PC-3 (cell line): Measurements from ENCODE around the gene ALG12. TPM values are rescaled to one million over a fixed set of nuclear protein-coding genes. Genes with fewer than 3 reads are reported as not detected.

Source experiments
- ATAC-seq: fragments of 200-7000 bp; cut with Tn5 transposase; 2 replicates; pipeline ENCODE4 v1.9.1; 2020; ENCODE audit warnings: mild to moderate bottlenecking, moderate library complexity
- BruUV-seq: library from RNA; stranded (reverse); fragments of 400-500 nt; replicated peaks from 2 replicates; lab custom pipeline; 2021; lab: Mats Ljungman, UMichigan
- CTCF ChIA-PET: fragments of 300-600 bp; sonication (Branson Sonifier 250); formaldehyde crosslinking; loops from one replicate; lab custom pipeline; 2022; ENCODE audit warnings: antibody characterized with exemption; lab: Charles Lee
- POLR2A ChIA-PET: fragments of 300-600 bp; sonication (Branson Sonifier 250); formaldehyde crosslinking; loops from one replicate; lab custom pipeline; 2022; ENCODE audit warnings: antibody characterized with exemption; ENCODE audit not compliant: unreplicated experiment; lab: Charles Lee
- DNase-seq: peaks from one replicate; pipeline ENCODE4 v3.0.0-alpha.2; 2015
- H2AFZ ChIP-seq: fragments of 300-600 bp; sonication (generic); 2 replicates; pipeline ENCODE4 v1.6.0; 2016; ENCODE audit warnings: antibody characterized with exemption, low read length
- H3F3A ChIP-seq: fragments of 300-600 bp; sonication (generic); one replicate; pipeline ENCODE4 v1.6.0; 2017; ENCODE audit warnings: antibody characterized with exemption, low read length, control low read depth, mild to moderate bottlenecking; ENCODE audit not compliant: unreplicated experiment
- H3K27ac ChIP-seq: fragments of 300-600 bp; sonication (generic); 2 replicates; pipeline ENCODE4 v1.5.1; 2016; ENCODE audit warnings: mild to moderate bottlenecking, low read length
- H3K27me3 ChIP-seq: fragments of 300-600 bp; sonication (generic); 2 replicates; pipeline ENCODE4 v1.6.1; 2016; ENCODE audit warnings: low read length, mixed read lengths
- H3K36me3 ChIP-seq: fragments of 300-600 bp; sonication (generic); 2 replicates; pipeline ENCODE4 v1.6.1; 2016; ENCODE audit warnings: low read depth, mixed run types, low read length, mixed read lengths
- H3K4me1 ChIP-seq: fragments of 300-600 bp; sonication (generic); 2 replicates; pipeline ENCODE4 v1.5.1; 2016; ENCODE audit warnings: low read length; ENCODE audit not compliant: insufficient read depth
- H3K4me2 ChIP-seq: fragments of 300-600 bp; sonication (generic); 2 replicates; pipeline ENCODE4 v1.6.0; 2016; ENCODE audit warnings: low read length
- H3K4me3 ChIP-seq: fragments of 300-600 bp; sonication (generic); 2 replicates; pipeline ENCODE4 v1.5.1; 2016; ENCODE audit warnings: mild to moderate bottlenecking, low read length, mixed read lengths
- H3K79me2 ChIP-seq: fragments of 300-600 bp; sonication (generic); 2 replicates; pipeline ENCODE4 v1.6.1; 2017; ENCODE audit warnings: low read length, mixed read lengths
- H3K9ac ChIP-seq: fragments of 300-600 bp; sonication (generic); 2 replicates; pipeline ENCODE4 v1.6.0; 2016; ENCODE audit warnings: mild to moderate bottlenecking, low read length
- H3K9me2 ChIP-seq: fragments of 300-600 bp; sonication (generic); replicated peaks from 2 replicates; pipeline ENCODE4 v1.6.1; 2016; ENCODE audit warnings: mixed run types, low read length, mixed read lengths
- H3K9me3 ChIP-seq: fragments of 300-600 bp; sonication (generic); 2 replicates; pipeline ENCODE4 v1.6.1; 2016; ENCODE audit warnings: low read length, mixed read lengths
- H4K20me1 ChIP-seq: fragments of 300-600 bp; sonication (generic); 2 replicates; pipeline ENCODE4 v1.6.1; 2016; ENCODE audit warnings: low read length, mixed read lengths
- EZH2 ChIP-seq: fragments of 300-600 bp; sonication (generic); IDR thresholded peaks from one replicate; pipeline ENCODE4 v1.6.1; 2017; ENCODE audit warnings: antibody characterized with exemption, mild to moderate bottlenecking, low read length; ENCODE audit not compliant: unreplicated experiment
- EZH2phosphoT487 ChIP-seq: fragments of 300-600 bp; sonication (generic); IDR thresholded peaks from 2 replicates; pipeline ENCODE4 v1.6.1; 2018; ENCODE audit warnings: mild to moderate bottlenecking, antibody characterized with exemption, low read length, borderline replicate concordance
- intact Hi-C: fragments of 100-400 bp; cut with micrococcal nuclease; formaldehyde crosslinking; loops from 2 replicates; pipeline ENCODE4 v1.9.0; 2023
- total RNA-seq: library from RNA; depleted of rRNA; stranded (reverse); fragments of >200 nt; gene quantifications from 2 replicates; pipeline ENCODE4 v1.2.3, GENCODE V29; 2014
- TF ChIP-seq, protein P1 (sequence below): fragments of 300-600 bp; sonication (generic); conservative IDR thresholded peaks from 2 replicates; pipeline ENCODE4 v1.5.1; 2017; ENCODE audit warnings: antibody characterized with exemption, low read depth, mild to moderate bottlenecking, low read length

Gene ALG12
- total RNA-seq, 1 experiment from 2014 or later, result 12.1 TPM

DNA sequence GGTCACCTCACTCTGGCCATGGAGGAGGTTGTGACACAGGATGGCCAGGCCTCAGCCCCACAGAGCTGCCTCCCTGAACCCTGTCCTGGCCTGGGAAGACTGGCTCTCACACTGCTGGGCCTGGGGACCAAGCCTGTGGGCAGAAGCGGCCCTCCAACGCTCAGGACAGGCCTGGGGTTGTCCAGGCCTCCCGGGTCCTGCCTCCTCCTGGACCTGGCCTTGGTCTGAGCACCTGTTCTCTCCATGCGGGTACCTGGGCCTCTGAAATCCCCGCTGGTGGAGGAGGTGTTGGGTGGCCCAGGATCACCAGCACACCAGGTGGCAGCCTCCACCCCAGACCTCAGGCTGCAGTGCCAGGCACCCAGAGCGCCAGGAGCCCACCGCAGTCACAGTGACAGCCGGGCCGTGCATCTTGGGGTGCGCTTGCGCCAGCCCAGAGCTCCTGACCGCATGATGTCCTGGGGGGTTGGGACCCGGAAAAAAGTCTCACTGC lies 26.2 kb upstream of the ALG12 start:
- no peak overlapping the region for H3K27ac ChIP-seq
- H3K27me3 ChIP-seq, result no peaks in the 10 kb centered on the region
- DNase-seq (no peak), ATAC-seq (no peak)
- no peak overlapping the region for H3K9ac ChIP-seq
- peaks cover 13% of the 10 kb centered on the region for H3K4me1 ChIP-seq
- TF ChIP-seq, protein P1, sequence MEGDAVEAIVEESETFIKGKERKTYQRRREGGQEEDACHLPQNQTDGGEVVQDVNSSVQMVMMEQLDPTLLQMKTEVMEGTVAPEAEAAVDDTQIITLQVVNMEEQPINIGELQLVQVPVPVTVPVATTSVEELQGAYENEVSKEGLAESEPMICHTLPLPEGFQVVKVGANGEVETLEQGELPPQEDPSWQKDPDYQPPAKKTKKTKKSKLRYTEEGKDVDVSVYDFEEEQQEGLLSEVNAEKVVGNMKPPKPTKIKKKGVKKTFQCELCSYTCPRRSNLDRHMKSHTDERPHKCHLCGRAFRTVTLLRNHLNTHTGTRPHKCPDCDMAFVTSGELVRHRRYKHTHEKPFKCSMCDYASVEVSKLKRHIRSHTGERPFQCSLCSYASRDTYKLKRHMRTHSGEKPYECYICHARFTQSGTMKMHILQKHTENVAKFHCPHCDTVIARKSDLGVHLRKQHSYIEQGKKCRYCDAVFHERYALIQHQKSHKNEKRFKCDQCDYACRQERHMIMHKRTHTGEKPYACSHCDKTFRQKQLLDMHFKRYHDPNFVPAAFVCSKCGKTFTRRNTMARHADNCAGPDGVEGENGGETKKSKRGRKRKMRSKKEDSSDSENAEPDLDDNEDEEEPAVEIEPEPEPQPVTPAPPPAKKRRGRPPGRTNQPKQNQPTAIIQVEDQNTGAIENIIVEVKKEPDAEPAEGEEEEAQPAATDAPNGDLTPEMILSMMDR, result no peak
- TF ChIP-seq EZH2phosphoT487 (no peak), EZH2 (no peak)
- H3K9me2 ChIP-seq, result no peaks in the 10 kb centered on the region
- BruUV-seq, result no TSS peak
- intact Hi-C loops, result no loop called here
- no peak overlapping the region for H2AFZ ChIP-seq
- no peak overlapping the region for H3K4me3 ChIP-seq
- no peaks in the 10 kb centered on the region for H3K9me3 ChIP-seq
- H3K4me2 ChIP-seq, result no peak overlapping the region
- ChIA-PET CTCF (no interaction called here), POLR2A (no interaction called here)
- H3F3A ChIP-seq, result no peaks in the 10 kb centered on the region
- no peaks in the 10 kb centered on the region for H4K20me1 ChIP-seq
- H3K79me2 ChIP-seq, result no peaks in the 10 kb centered on the region
- no peaks in the 10 kb centered on the region for H3K36me3 ChIP-seq

DNA sequence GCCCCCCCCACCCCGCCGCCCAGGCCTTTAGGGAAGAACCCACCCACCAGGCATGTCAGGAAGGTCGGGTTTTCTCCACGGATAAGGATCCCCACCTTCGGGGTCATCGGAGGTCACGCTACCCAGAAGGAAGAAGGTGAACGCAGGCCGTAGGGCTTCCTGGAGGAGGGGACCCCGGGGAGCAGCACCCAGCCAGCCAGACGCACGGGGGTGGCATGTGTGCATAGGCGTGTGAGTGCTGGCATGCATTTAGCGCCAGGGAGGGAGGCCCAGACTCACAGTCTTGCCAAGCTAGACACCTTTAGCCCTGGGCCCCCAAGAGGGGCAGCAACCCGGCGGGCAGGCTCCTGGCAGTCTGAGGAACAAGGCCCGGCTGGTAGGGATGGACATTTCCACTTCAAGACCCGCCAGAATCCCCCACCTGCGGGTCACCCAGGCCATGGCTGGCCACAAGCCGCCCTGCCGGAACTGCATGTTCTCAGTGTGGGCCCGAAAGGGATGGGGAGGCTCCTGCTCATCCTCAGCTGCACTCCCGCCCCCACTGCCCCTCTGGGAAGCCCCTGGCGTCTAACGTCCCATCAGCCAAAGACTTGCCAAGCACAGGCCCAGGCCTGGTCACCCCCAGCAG lies 25.6 kb upstream of the ALG12 start:
- Histone ChIP-seq H3K9ac (no peak overlapping the region), H3K4me1 (peaks cover 7% of the 10 kb centered on the region), H3K36me3 (no peaks in the 10 kb centered on the region), H3K4me2 (no peak overlapping the region), H4K20me1 (no peaks in the 10 kb centered on the region), H3K27me3 (no peaks in the 10 kb centered on the region), H3K27ac (no peak overlapping the region), H2AFZ (no peak overlapping the region), H3K9me2 (no peaks in the 10 kb centered on the region), H3K9me3 (no peaks in the 10 kb centered on the region), H3K4me3 (no peak overlapping the region), H3K79me2 (no peaks in the 10 kb centered on the region), H3F3A (no peaks in the 10 kb centered on the region)
- intact Hi-C loops, result no loop called here
- TF ChIP-seq EZH2 (no peak), EZH2phosphoT487 (no peak)
- TF ChIP-seq, protein P1, result no peak
- POLR2A ChIA-PET, result no interaction called here
- no peak for DNase-seq
- ATAC-seq, result no peak
- BruUV-seq, result no TSS peak
- CTCF ChIA-PET, result no interaction called here

DNA sequence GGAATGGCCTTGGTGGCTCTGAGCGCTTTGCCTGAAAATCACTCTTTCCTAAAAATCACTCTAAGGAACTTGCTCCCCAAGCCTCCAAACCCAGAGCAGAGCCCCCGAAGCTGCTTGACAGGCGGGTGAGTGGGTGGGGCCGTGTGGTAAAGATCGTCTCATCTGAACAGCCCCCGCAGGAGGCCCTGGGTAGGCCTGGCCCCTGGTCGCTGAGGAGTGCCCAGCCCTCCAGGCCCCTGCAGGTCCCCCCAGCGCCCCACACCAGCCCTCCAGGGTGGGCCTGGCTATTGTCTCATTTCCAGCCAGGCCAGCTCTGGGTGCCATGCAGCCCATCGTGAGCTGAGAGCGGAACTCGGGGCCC lies 25.1 kb upstream of the ALG12 start:
- H3F3A ChIP-seq, result no peaks in the 10 kb centered on the region
- ATAC-seq (no peak), DNase-seq (no peak)
- POLR2A ChIA-PET, result no interaction called here
- no peaks in the 10 kb centered on the region for H3K9me3 ChIP-seq
- H3K9ac ChIP-seq, result no peak overlapping the region
- no peak overlapping the region for H2AFZ ChIP-seq
- H3K79me2 ChIP-seq, result no peaks in the 10 kb centered on the region
- H3K27me3 ChIP-seq, result no peaks in the 10 kb centered on the region
- no peak overlapping the region for H3K4me3 ChIP-seq
- H3K36me3 ChIP-seq, result no peaks in the 10 kb centered on the region
- no TSS peak for BruUV-seq
- no peaks in the 10 kb centered on the region for H4K20me1 ChIP-seq
- intact Hi-C loops, result no loop called here
- CTCF ChIA-PET, result no interaction called here
- no peak for TF ChIP-seq EZH2
- TF ChIP-seq, protein P1, result no peak
- TF ChIP-seq EZH2phosphoT487, result no peak
- no peaks in the 10 kb centered on the region for H3K9me2 ChIP-seq
- peaks cover 2% of the 10 kb centered on the region; the same call in 1 of the 2 replicates for H3K4me1 ChIP-seq
- H3K4me2 ChIP-seq, result no peak overlapping the region
- H3K27ac ChIP-seq, result no peak overlapping the region
